ENCODE data around the gene JRKL. TPM values are rescaled to one million over a fixed set of nuclear protein-coding genes. Genes with fewer than 3 reads are reported as not detected.
"Not testable (repeated sequence)": the region's sequence is repeated elsewhere in the genome, so short reads cannot be mapped to it uniquely, and the experiment has no call there.

The JRKL gene
- total RNA-seq, 2 experiments from 2014 or later, result 12.3 to 12.7 TPM

GRCh38 chr11:96397863-96398262 is 8.1 kb downstream of the JRKL start:
- H3K4me1 Mint-ChIP-seq (ENCODE audit: low read depth), result peaks cover 10% of the 10 kb centered on the region
- no peaks in the 10 kb centered on the region for H3K36me3 Mint-ChIP-seq (ENCODE audit: low read depth)

GRCh38 chr11:96400697-96401096 is 10.9 kb downstream of the JRKL start:
- intact Hi-C loops (cut with micrococcal nuclease), result no loop called here
- Mint-ChIP-seq H3K27ac (no peak overlapping the region), H3K36me3 (ENCODE audit: low read depth) (no peaks in the 10 kb centered on the region), H3K4me3 (no peak overlapping the region), H3K27me3 (ENCODE audit: low read depth) (no peaks in the 10 kb centered on the region), H3K4me1 (ENCODE audit: low read depth) (peaks cover 5% of the 10 kb centered on the region), H3K9me3 (no peaks in the 10 kb centered on the region)
- no peak for DNase-seq
- CTCF ChIA-PET, result interaction anchor here (1.0 kb wide), 2 partner anchors 61 to 485 kb away, joined by 3 read pairs; no protein-coding TSS in a partner anchor

More at GRCh38 chr11:96397863-96398262, 8.1 kb downstream of the JRKL start:
- H3K27me3 Mint-ChIP-seq (ENCODE audit: low read depth), result no peaks in the 10 kb centered on the region
- intact Hi-C loops (cut with micrococcal nuclease), result loop anchor here (10.0 kb wide), 1 partner anchor 1163 kb away; the partner anchor contains the start of gene SESN3
- H3K9me3 Mint-ChIP-seq, result no peaks in the 10 kb centered on the region
- no peak overlapping the region for H3K27ac Mint-ChIP-seq
- DNase-seq, result no peak
- CTCF ChIA-PET, result interaction anchor here (0.7 kb wide), 1 partner anchor 774 kb away, joined by 4 read pairs; no protein-coding TSS in a partner anchor
- H3K4me3 Mint-ChIP-seq, result no peak overlapping the region

- not testable (repeated sequence) for H3K27ac Mint-ChIP-seq
These were observed 21.6 kb downstream of the JRKL start for GRCh38 chr11:96411412-96411811.

GRCh38 chr11:96412761-96413381 is 23.1 kb downstream of the JRKL start:
- no peak for DNase-seq
- no peaks in the 10 kb centered on the region for H3K36me3 Mint-ChIP-seq (ENCODE audit: low read depth)
- H3K27ac Mint-ChIP-seq, result no peak overlapping the region
- H3K4me1 Mint-ChIP-seq (ENCODE audit: low read depth), result peaks cover 5% of the 10 kb centered on the region
- intact Hi-C loops (cut with micrococcal nuclease), result no loop called here
- no peaks in the 10 kb centered on the region for H3K9me3 Mint-ChIP-seq
- peaks cover 15% of the 10 kb centered on the region for H3K27me3 Mint-ChIP-seq (ENCODE audit: low read depth)
- H3K4me3 Mint-ChIP-seq, result no peak overlapping the region
- CTCF ChIA-PET, result interaction anchor here (1.1 kb wide), 1 partner anchor 19 kb away, joined by 3 read pairs; no protein-coding TSS in a partner anchor

More at GRCh38 chr11:96411412-96411811, 21.6 kb downstream of the JRKL start:
- H3K4me3 Mint-ChIP-seq; H3K9me3 Mint-ChIP-seq; H3K4me1 Mint-ChIP-seq (ENCODE audit: low read depth); intact Hi-C loops (cut with micrococcal nuclease); CTCF ChIA-PET; DNase-seq; H3K36me3 Mint-ChIP-seq (ENCODE audit: low read depth): not testable (repeated sequence)
- peaks cover 15% of the 10 kb centered on the region for H3K27me3 Mint-ChIP-seq (ENCODE audit: low read depth)

GRCh38 chr11:96413408-96413807 is 23.6 kb downstream of the JRKL start:
- Mint-ChIP-seq H3K4me3 (no peak overlapping the region), H3K4me1 (ENCODE audit: low read depth) (peaks cover 5% of the 10 kb centered on the region), H3K9me3 (no peaks in the 10 kb centered on the region), H3K27me3 (ENCODE audit: low read depth) (peaks cover 15% of the 10 kb centered on the region), H3K36me3 (ENCODE audit: low read depth) (no peaks in the 10 kb centered on the region), H3K27ac (no peak overlapping the region)
- intact Hi-C loops (cut with micrococcal nuclease), result no loop called here
- CTCF ChIA-PET, result interaction anchor here (1.1 kb wide), 1 partner anchor 19 kb away, joined by 3 read pairs; no protein-coding TSS in a partner anchor
- no peak for DNase-seq

GRCh38 chr11:96424693-96425092 is 34.9 kb downstream of the JRKL start:
- Mint-ChIP-seq H3K36me3 (ENCODE audit: low read depth) (no peaks in the 10 kb centered on the region), H3K27me3 (ENCODE audit: low read depth) (peaks cover 17% of the 10 kb centered on the region), H3K4me1 (ENCODE audit: low read depth) (peaks cover 4% of the 10 kb centered on the region)

GRCh38 chr11:96430668-96431067 is 40.9 kb downstream of the JRKL start:
- intact Hi-C loops (cut with micrococcal nuclease), result no loop called here
- Mint-ChIP-seq H3K36me3 (ENCODE audit: low read depth) (no peaks in the 10 kb centered on the region), H3K27me3 (ENCODE audit: low read depth) (peaks cover 21% of the 10 kb centered on the region), H3K4me1 (ENCODE audit: low read depth) (no peaks in the 10 kb centered on the region), H3K4me3 (no peak overlapping the region), H3K9me3 (peaks cover 4% of the 10 kb centered on the region), H3K27ac (no peak overlapping the region)
- no peak for DNase-seq
- CTCF ChIA-PET, result interaction anchor here (0.6 kb wide), 1 partner anchor 38 kb away, joined by 3 read pairs; no protein-coding TSS in a partner anchor

More at GRCh38 chr11:96424693-96425092, 34.9 kb downstream of the JRKL start:
- CTCF ChIA-PET, result interaction anchor here (0.6 to 2.9 kb wide), 9 partner anchors 25 to 1859 kb away, joined by 3 to 17 read pairs (median 4); no protein-coding TSS in a partner anchor
- H3K4me3 Mint-ChIP-seq, result no peak overlapping the region
- intact Hi-C loops (cut with micrococcal nuclease), result loop anchor here (5.0 kb wide), 1 partner anchor 1802 kb away; no protein-coding TSS in a partner anchor
- no peak overlapping the region for H3K27ac Mint-ChIP-seq
- DNase-seq, result no peak
- H3K9me3 Mint-ChIP-seq, result no peaks in the 10 kb centered on the region

- H3K4me3 Mint-ChIP-seq; H3K36me3 Mint-ChIP-seq (ENCODE audit: low read depth); H3K27ac Mint-ChIP-seq; intact Hi-C loops (cut with micrococcal nuclease); DNase-seq; H3K4me1 Mint-ChIP-seq (ENCODE audit: low read depth); H3K9me3 Mint-ChIP-seq; CTCF ChIA-PET: not testable (repeated sequence)
- H3K27me3 Mint-ChIP-seq (ENCODE audit: low read depth), result peaks cover 25% of the 10 kb centered on the region
These were observed 42.8 kb downstream of the JRKL start for GRCh38 chr11:96432654-96433053.

Small RNA genes lying within 50 kb of the gene (microRNA-seq; reads per million reads assigned to microRNA genes)
- not detected for gene MIR1260B (ENCODE audit: borderline microRNAs expressed, borderline replicate concordance)

Other genes starting within 250 kb of the JRKL start
- gene MAML2, start 46.8 kb upstream of the JRKL start, total RNA-seq, result 10 to 100 TPM; 26.6 to 28.1 TPM
- 10 to 100 TPM; 32.0 to 34.0 TPM for gene CCDC82, start 101 bp upstream of the JRKL start, total RNA-seq